Cerebellar cortex (tissue), 1 donor: ENCODE results near the gene RRBP1.

Source experiments
- DNase-seq: peaks from one replicate; pipeline ENCODE4 v3.0.0-alpha.2; 2015; ENCODE audit warnings: low spot score

RRBP1 gene, protein sequence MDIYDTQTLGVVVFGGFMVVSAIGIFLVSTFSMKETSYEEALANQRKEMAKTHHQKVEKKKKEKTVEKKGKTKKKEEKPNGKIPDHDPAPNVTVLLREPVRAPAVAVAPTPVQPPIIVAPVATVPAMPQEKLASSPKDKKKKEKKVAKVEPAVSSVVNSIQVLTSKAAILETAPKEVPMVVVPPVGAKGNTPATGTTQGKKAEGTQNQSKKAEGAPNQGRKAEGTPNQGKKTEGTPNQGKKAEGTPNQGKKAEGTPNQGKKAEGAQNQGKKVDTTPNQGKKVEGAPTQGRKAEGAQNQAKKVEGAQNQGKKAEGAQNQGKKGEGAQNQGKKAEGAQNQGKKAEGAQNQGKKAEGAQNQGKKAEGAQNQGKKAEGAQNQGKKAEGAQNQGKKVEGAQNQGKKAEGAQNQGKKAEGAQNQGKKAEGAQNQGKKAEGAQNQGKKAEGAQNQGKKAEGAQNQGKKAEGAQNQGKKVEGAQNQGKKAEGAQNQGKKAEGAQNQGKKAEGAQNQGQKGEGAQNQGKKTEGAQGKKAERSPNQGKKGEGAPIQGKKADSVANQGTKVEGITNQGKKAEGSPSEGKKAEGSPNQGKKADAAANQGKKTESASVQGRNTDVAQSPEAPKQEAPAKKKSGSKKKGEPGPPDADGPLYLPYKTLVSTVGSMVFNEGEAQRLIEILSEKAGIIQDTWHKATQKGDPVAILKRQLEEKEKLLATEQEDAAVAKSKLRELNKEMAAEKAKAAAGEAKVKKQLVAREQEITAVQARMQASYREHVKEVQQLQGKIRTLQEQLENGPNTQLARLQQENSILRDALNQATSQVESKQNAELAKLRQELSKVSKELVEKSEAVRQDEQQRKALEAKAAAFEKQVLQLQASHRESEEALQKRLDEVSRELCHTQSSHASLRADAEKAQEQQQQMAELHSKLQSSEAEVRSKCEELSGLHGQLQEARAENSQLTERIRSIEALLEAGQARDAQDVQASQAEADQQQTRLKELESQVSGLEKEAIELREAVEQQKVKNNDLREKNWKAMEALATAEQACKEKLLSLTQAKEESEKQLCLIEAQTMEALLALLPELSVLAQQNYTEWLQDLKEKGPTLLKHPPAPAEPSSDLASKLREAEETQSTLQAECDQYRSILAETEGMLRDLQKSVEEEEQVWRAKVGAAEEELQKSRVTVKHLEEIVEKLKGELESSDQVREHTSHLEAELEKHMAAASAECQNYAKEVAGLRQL (N-terminal part only)

DNA sequence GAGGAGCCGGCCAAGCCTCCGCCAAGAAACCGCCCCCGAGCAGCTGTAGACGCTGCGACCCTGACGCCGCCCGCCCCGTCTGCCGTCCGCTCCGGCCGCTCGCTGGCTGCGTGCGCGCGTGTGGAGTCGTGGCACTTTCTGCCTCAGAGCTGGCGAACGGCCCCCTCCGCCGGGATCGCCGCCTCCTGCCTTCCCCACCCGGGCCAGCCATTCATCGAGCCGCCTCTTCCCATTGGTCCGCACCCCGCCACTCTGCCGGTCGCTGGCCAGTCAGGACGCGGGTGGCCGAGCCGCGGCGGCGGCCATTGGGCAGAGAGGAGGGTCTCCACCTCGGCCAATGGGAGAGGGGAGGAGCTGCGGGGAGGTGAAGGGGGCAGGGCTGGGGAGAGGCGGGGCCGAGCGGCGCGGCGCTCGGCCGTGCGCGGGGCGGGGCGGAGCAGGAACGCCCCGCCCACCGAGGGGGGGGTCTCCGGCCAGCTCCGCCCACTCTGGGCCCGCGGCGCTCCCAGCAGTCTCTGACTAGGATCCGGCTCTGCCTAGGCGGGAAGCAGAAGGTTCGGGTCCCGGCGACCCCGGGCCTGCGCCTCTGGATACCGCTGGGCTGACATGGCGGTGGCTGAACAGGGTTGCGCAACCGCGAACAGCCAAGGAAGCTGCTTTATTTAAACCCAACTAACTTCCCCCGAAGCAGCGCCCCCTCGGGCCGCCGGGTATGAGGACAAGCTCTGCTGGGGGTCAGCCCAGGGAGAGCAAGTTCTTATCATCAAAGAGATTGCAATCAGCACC is at the start of gene RRBP1:
Gene RRBP1, minus strand, starts transcription at position 140 of the 786 bp plus-strand sequence. CDS start 21,735 bp downstream, outside the sequence.
- peak; percentile 97 for DNase-seq

DNA sequence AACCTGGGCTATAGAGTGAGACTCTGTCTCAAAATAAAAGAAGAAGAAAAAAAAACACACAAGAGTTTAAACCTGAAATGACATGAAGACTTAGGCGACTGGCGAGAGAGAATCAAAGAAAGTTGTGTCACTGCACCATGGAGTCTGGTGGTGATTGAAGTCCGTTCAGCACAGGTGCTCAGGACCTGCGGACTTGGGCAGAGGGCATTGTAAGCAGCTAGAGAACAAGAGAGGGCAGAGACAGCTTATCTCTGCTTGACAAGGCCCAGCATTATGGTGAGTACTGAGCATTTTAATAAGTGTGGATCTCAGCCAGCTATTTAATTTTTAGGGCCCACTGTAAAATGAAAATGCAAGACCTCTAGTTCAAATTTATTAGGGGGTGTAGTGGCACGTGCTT is 49.2 kb upstream of the RRBP1 start:
- DNase-seq: no peak

DNA sequence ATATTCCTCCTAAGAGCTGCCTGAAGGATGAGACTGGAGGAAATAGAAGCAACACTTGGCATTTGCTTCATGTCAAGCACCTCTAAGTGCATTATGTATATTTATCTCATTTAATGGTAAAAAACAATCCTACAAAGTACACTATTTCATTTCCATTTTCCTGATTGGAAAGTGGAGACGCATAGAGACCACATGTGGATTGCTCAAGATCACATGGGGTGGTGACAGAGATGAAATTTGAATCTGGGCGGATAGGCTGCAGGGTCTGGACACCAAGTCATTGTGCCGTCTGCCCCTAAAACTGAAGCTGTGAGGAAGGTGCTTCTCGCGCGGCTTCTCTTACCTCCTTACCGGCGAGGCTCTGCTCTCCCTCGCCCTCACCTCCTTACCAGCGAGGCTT is 48.0 kb upstream of the RRBP1 start:
- no peak for DNase-seq

DNA sequence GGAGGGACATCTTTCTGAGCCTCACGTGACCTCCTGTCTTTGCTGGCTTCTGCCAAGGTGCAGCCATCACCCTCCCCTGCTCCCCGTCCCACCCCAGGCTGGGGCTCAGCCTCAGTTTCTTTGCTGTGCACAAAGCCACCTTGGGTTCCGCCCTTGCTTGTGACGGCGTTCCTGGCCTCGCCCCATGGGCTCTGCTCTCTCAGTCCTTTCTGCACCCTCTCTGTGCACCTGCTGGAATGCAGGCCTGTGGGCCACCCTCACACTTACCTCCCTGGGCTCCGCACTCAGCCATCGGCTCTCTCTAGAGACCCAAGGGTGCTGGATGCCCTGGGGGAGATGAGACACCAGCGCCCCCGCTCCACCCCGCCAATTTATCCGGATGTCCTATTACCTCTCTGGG is 46.0 kb upstream of the RRBP1 start:
- no peak for DNase-seq

DNA sequence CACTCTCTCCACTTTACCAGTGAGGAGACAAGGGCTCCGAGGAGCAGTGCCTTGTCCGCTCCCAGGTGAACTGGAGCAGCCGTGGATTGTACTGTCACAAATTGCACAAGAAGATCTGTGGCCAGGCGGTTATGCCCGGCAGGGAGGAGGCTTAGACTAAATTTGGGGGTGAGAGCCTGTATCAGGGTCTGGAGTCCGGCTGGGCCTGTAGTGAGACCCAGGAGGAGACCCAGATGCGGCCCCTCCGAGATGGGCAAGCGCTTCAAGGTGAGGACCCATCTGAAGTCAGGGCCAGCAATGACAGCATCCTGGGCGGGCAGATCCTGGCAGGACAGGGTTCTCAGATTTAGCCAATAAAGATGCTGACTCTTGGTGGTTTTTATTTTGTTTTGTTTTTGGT is 45.3 kb upstream of the RRBP1 start:
- DNase-seq: no peak

DNA sequence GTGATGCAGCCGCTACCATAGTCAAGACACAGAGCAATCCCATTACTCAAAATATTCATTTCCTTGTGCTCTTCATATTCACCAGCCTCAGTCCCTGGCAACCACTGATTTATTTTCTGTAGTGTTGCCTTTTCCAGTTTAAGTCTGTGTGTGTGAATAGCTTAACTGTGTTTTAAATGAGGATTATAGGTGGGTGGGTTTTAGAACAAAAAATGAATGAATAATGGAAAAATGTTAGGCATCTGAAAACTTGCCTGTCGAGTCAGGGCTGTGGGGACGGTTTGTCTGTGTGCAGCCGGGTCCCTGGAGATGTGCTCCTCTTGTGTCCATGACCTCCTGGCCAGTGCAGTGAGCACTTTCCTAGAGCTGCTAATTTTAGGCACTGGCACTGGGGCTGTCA is 44.9 kb upstream of the RRBP1 start:
- no peak for DNase-seq

DNA sequence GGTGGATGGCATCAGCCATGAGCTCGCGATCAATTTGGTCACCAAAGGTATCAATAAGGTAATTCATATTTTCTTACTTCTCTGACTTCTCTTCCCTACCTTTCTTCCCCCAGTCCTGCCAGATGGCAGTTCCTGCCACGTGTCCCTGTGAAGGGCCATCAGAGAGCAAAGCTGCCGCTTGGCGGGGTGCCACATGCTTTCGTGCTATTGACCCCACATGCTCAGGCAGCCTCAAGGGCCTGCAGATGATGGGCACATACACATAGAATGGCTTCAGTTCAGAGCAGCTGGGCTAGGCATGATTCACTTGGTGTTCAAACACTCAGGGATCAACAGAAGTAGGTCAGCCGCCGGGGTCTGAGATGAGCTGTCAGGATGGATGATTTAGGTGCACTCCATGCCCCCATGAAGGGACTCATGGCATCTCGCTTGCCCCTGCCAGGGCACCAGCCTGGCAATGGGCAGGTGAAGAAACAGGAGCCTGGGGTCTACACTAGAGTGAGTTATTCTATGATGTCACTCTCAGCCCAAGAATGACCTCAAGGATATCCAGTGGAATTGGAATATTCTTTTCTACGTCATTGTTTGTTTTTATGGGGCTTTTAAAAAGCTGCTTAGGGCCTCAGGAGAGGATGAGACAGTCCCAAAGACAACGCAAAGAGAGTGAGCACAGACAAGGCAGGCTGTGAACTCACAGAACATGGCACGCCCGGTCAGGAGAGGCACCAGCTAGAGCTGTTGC is 43.2 kb upstream of the RRBP1 start:
- no peak for DNase-seq

DNA sequence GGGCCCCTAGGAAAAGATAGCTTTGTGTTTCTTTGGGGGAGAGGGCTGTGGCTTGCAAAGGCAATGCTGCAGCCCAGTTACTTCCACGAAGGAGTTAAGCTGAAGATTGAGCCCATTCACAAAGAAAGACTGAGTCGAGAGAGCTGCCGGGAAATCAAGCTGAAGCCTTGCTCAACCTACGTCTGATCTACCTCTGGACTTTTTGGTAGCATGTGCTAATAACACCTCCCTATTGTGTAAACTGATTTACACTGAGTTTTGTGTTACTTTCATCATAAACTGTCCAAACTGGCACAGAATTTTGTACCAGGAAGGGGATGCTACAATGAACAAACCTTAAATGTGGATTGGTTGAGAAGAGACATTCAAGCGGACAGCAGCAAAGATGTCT is 41.3 kb upstream of the RRBP1 start:
- DNase-seq: no peak

DNA sequence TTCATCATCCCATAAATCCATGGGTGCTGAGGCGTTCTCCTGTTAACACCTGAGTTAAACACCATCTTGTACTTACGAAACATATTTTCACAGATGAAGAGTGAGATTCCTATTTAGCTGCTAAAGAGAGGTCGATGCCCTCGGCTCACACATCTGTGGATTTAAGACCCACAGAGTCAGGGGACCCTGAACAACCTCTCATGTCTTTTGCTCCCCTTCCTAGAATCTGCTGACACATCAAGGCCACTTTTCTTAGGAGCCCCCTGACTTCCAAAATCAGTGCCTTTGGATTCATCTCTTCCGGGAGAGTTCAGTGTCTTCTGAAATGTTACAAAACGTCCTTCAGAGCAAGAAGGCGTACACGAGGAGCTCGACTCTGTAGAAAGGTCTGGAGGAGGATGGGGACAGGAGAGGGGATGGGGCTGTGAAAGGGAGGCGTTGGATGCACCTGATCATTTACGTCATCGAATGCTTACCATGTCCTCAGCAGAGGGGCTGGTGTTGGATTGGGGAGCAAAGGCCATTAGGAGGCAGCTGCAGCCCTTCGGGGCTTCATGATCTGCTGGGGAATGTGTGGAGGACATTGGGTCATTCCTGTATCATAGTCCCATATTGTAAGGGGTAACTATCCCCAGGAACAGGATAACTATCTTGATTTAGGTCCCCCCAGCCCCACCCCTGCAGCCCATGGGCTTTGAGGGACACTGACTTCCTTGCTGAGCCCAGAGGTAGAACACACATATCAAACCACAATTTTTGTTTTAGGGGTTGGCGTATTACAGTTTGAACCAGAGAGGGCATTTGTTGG is 40.7 kb upstream of the RRBP1 start:
- DNase-seq: no peak

DNA sequence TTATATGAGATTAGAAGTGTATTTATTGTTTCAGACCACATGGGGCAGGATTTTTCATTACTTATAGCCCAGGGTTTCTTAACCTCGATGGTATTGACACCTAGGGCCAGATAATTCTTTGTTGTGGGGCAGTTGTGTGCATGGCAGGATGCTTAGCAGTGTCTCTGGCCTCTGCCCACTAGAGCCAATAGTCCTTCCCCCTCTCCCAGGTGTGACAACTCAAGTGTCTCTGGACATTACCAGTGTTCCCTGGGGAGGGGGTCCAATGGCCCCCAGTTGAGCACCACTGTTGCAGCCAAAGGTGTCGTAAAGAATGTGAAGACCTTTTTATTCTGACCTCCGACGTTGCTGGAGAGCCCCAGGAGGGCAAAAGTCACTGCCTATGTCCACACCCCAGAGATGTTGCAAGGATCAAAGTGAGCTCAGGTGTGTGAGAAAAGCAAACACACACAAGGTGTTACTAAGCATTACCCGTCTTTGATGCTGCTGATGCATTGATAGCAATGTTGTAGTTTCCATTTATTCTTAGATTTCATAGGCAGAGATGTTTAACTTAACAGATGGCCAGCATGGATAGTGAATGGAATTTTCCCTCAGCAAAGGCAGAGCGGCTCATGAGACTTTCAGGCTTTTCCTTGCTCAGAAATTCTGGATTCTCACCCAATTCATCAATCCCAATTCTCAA is 39.9 kb upstream of the RRBP1 start:
- DNase-seq: no peak

DNA sequence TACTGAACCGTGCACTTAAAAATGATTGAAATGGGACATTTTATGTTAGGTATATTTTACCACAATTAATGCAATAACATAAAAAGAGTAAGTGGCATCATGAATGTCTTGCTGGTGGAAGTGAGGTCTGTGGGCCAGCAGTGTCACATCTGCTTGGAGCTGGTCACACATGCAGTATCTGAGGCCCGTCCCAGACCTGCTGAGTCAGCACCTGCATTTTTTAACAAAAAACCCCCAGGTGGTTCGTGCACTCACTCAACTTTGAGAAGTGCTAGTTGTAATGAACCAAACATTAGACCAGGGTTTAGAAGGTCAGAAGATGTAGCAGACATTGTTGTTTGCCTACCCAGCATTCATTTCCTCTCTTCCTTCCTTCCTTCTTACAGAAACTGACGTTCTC is 38.7 kb upstream of the RRBP1 start:
- no peak for DNase-seq

DNA sequence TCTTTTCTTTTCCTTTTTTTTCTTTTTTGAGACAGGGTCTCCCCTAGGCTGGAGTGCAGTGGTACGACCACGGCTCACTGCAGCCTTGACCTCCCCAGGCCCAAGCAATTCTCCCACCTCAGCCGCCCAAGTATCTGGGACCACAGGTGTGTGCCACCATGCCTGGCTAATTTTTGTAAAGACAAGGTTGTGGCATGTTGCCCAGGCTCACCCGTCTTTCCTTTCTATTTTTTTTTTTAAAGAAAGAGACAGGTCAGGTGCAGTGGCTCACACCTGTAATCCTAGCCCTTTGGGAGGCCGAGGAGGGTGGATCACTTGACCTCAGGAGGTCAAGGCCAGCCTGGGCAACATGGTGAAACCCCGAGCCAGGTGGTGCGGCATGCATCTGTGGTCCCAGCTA is 34.3 kb upstream of the RRBP1 start:
- DNase-seq: no peak

DNA sequence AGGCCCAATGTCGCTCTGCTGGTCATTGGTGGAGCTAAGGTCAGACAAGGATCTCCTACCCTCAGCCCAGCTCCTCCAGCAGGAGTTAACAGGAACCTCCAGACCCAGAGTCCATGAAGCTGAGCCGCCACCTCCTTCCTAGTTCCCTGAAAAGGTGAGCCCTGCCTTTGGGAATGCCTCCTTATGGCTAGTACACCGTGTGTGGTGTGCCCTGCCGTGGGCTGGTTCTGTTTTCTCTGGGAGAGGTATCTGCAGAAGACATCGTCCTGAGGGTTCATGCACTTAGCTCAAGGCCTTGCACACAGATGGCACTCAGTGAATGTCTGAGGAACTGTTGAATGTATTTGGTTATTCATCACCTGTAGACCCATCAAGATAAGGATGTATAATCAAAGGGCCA is 33.0 kb upstream of the RRBP1 start:
- DNase-seq: no peak

DNA sequence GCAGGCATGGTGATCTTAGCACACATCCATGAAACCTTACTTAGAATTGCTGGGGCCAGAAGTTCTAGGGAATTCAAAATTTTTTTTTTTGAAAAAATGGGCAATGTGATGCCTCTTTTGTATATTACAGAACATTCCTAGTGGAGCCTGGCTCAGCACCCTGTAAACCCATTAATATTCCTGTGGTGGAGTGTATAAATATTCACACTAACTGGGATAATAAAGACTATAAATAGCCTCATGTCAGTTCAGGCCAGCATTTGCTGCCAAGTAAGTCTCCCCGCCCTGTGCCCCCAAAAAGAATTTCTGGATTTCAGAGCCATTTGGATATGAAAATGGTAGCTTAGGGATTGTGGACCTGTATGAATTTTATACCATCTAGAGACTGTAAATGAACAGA is 32.6 kb upstream of the RRBP1 start:
- DNase-seq: peak; percentile 6

DNA sequence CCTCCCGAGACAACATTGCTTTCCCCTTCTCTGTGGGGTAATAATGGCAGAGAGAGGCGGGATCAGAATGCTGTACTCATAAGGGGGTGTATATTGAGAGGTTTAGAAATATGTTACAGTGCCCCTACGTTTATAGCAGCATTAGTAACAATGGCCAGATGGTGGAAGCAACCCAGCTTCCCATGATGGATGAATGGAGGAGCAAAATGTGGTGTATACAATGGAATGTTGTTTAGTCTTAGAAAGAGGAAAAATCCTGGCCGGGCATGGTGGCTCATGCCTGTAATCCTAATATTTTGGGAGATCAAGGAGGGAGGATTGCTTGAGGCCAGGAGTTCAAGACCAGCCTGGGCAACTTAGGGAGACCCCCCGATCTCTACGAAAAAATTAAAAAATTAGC is 30.7 kb upstream of the RRBP1 start:
- no peak for DNase-seq

DNA sequence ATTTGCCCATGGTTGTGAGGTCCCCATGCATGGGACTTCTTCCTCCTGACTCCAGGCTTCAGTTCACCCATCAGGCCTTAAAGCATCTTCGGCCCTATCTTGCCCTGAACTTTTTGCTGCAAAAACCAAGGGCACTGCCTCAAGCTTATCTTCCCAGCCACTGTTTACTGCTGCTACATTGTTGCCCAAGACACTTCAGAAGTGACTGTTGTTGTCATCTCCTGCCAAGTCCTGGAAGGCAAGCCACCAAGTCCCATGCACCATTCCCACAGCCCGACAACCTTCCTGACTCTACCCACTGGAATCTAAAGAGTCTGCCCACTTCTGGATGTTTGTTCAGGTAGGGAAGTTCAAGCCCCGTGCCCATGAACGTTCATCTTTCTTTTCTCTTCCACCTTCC is 30.2 kb upstream of the RRBP1 start:
- DNase-seq: no peak

DNA sequence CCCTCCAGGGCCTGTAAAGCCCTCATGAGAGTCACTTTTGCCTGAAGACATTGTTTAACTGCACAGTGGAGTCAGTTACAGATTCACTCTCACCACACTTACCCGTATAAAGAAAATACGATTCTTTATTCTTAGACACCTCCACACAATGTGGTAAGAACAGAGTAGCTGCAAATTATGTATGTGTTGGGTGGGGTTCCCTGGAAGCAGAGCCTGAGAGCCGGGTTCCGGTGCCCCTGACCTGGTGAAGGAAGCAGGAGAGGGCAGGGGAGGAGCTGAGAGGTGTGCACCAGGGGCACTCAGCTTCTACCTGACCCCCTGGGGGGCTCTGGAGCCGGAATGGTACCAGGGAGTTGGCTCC is 29.2 kb upstream of the RRBP1 start:
- no peak for DNase-seq

DNA sequence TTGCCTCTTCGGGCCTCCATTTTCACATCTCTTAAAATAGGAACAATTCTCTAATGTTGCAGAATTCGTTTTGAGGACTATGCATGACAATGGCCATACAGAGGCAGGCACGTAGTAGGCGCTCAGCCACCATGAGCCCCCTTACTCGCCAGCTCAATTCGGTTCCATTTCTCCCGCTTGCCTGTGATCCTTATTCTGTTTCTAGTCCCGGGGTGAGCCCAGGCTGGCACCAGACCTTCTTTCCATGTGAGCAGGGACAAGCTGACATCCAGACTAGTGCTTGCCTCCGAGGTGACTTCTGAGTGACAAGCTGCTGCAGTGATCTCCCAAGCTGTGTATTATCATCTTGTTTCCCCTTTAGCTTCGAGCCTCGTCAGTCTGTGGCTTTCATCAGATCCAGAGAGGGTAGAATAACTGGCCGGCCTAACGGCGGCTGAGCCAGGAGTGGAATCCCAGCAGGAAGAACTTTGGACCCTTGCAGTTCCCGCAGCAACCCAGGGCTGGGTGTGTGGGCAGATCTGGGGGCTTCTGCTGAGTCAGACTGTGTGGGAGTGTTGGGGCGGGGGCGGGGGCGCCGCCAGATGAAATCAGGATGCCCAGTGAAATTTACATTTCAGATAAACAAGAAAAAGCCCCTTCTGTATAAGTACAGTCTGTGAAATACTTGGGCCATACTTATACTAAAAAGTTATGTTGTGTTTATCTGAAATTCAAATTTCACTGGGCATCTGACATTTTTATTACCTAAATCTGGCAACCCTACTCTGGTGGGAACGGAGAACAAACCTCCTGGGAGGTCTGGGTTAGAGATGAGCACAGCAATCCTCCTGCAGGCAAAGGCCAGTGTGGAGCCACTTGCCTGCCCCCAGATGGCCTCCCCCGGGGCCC is 28.6 kb upstream of the RRBP1 start:
- DNase-seq: no peak
